ENCODE data around the gene CCT8. TPM values are rescaled to one million over a fixed set of nuclear protein-coding genes. Genes with fewer than 3 reads are reported as not detected.

The CCT8 gene
- total RNA-seq, 1 experiment from 2014 or later = 356 TPM

GRCh38 chr21:29082046-29082815 lies 8.8 kb upstream of the CCT8 start:
- no peaks in the 10 kb centered on the region for H3K9me3 ChIP-seq (ENCODE audit: control insufficient read depth, low read depth, low read length)
- H3K4me1 ChIP-seq (ENCODE audit: insufficient read depth, low read length) = no peaks in the 10 kb centered on the region
- DNase-seq = peak; percentile 34
- no peak overlapping the region for H2BK15ac ChIP-seq (ENCODE audit: low read depth, low read length)
- no peak overlapping the region for H4K5ac ChIP-seq (ENCODE audit: insufficient read length, low read depth, low read length)
- H3K79me2 ChIP-seq (ENCODE audit: insufficient read depth, low read length) = no peaks in the 10 kb centered on the region
- no peak overlapping the region for H4K8ac ChIP-seq (replicated peaks; ENCODE audit: insufficient read length, low read depth, low read length)
- H3K18ac ChIP-seq (ENCODE audit: insufficient read length, low read depth, low read length) = no peak overlapping the region
- TF ChIP-seq, protein P1, sequence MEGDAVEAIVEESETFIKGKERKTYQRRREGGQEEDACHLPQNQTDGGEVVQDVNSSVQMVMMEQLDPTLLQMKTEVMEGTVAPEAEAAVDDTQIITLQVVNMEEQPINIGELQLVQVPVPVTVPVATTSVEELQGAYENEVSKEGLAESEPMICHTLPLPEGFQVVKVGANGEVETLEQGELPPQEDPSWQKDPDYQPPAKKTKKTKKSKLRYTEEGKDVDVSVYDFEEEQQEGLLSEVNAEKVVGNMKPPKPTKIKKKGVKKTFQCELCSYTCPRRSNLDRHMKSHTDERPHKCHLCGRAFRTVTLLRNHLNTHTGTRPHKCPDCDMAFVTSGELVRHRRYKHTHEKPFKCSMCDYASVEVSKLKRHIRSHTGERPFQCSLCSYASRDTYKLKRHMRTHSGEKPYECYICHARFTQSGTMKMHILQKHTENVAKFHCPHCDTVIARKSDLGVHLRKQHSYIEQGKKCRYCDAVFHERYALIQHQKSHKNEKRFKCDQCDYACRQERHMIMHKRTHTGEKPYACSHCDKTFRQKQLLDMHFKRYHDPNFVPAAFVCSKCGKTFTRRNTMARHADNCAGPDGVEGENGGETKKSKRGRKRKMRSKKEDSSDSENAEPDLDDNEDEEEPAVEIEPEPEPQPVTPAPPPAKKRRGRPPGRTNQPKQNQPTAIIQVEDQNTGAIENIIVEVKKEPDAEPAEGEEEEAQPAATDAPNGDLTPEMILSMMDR (conservative IDR thresholded peaks at IDR 0.05) = no peak
- no peak overlapping the region for H3K4me2 ChIP-seq (ENCODE audit: insufficient read depth, insufficient read length, low read length)
- Mint-ChIP-seq H3K27ac (no peak overlapping the region), H3K4me1 (peaks cover 7 to 8% of the 10 kb centered on the region in 2 experiments), H3K9me3 (no peaks in the 10 kb centered on the region; a peak in 1 of 5 replicates), H3K4me3 (no peak overlapping the region), H3K36me3 (ENCODE audit: insufficient read depth in 1 of 3, low read depth in 3 of 3) (no peaks in the 10 kb centered on the region; a peak in 1 of 7 replicates), H3K27me3 (ENCODE audit: low read depth) (peaks cover 6% of the 10 kb centered on the region)
- H3K4ac ChIP-seq (ENCODE audit: low read depth, low read length) = no peak overlapping the region
- no peak overlapping the region for H3K56ac ChIP-seq (ENCODE audit: insufficient read length, low read depth, low read length)
- no peaks in the 10 kb centered on the region for H3K23me2 ChIP-seq (ENCODE audit: insufficient read length, low read depth, low read length, poor library complexity, severe bottlenecking)
- H2AFZ ChIP-seq (ENCODE audit: low read length) = no peak overlapping the region
- H2BK120ac ChIP-seq (ENCODE audit: low read depth, low read length, poor library complexity, severe bottlenecking) = no peak overlapping the region
- no peak overlapping the region for H3K27ac ChIP-seq (ENCODE audit: insufficient read length, low read depth, low read length)
- H3K9ac ChIP-seq (ENCODE audit: extremely low read depth, insufficient read length, low read length) = no peak overlapping the region
- H2BK12ac ChIP-seq (ENCODE audit: insufficient read length, low read depth, low read length) = no peak overlapping the region
- no peaks in the 10 kb centered on the region for H3K27me3 ChIP-seq (ENCODE audit: insufficient read depth, low read length)
- H3K79me1 ChIP-seq (ENCODE audit: insufficient read depth, low read depth, low read length, poor library complexity, severe bottlenecking) = no peaks in the 10 kb centered on the region
- H2BK20ac ChIP-seq (ENCODE audit: low read depth, low read length, poor library complexity, severe bottlenecking) = no peak overlapping the region
- H3K14ac ChIP-seq (ENCODE audit: insufficient read depth, low read length) = no peak overlapping the region
- no peak overlapping the region for H2AK5ac ChIP-seq (ENCODE audit: insufficient read length, low read length)
- H3K23ac ChIP-seq (ENCODE audit: insufficient read length, low read depth, low read length) = no peak overlapping the region
- no peak overlapping the region for H2BK5ac ChIP-seq (ENCODE audit: insufficient read length, low read length)
- no CpG with 5 or more reads among the region's 3 CpGs for WGBS (ENCODE audit: extremely low coverage, insufficient read length, low lambda C conversion rate)
- H4K91ac ChIP-seq (ENCODE audit: insufficient read length, low read depth, low read length) = no peak overlapping the region
- no peaks in the 10 kb centered on the region for H4K20me1 ChIP-seq (ENCODE audit: control insufficient read depth, insufficient read depth, insufficient read length)
- H3T11ph ChIP-seq (ENCODE audit: low read length) = no peak overlapping the region

Data from H9 (cell line).